Activated CD8-positive, alpha-beta memory T cell treated with anti-CD3 and anti-CD28 coated beads for 1 hour (primary cell): ENCODE measurements around the gene PRMT2.
"Not testable (repeated sequence)": the region's sequence is repeated elsewhere in the genome, so short reads cannot be mapped to it uniquely, and the experiment has no call there.

Source experiments
- DNase-seq, 2 donors: peaks; one replicate each; pipeline ENCODE4 v3.0.0-alpha.2; 2020; ENCODE audit warnings: low read depth in 1 of 2; ENCODE audit errors: extremely low read depth in 1 of 2

The PRMT2 gene

GRCh38 chr21:46666941-46667740 lies 31.7 kb downstream of the PRMT2 start:
- DNase-seq, result no peak

DNA sequence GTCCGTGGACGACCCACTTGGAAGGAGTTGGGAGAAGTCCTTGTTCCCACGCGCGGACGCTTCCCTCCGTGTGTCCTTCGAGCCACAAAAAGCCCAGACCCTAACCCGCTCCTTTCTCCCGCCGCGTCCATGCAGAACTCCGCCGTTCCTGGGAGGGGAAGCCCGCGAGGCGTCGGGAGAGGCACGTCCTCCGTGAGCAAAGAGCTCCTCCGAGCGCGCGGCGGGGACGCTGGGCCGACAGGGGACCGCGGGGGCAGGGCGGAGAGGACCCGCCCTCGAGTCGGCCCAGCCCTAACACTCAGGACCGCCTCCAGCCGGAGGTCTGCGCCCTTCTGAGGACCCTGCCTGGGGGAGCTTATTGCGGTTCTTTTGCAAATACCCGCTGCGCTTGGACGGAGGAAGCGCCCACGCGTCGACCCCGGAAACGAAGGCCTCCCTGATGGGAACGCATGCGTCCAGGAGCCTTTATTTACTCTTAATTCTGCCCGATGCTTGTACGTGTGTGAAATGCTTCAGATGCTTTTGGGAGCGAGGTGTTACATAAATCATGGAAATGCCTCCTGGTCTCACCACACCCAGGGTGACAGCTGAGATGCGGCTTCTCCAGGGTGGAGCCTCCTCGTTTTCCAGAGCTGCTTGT lies 32.4 kb downstream of the PRMT2 start:
- DNase-seq, result no peak

GRCh38 chr21:46668381-46668780 lies 32.9 kb downstream of the PRMT2 start:
- DNase-seq, result no peak

DNA sequence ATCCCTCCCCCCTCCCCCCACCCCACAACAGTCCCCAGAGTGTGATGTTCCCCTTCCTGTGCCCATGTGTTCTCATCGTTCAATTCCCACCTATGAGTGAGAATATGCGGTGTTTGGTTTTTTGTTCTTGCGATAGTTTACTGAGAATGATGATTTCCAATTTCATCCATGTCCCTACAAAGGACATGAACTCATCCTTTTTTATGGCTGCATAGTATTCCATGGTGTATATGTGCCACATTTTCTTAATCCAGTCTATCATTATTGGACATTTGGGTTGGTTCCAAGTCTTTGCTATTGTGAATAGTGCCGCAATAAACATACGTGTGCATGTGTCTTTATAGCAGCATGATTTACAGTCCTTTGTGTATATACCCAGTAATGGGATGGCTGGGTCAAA lies 33.4 kb downstream of the PRMT2 start:
- not testable (repeated sequence) for DNase-seq

DNA sequence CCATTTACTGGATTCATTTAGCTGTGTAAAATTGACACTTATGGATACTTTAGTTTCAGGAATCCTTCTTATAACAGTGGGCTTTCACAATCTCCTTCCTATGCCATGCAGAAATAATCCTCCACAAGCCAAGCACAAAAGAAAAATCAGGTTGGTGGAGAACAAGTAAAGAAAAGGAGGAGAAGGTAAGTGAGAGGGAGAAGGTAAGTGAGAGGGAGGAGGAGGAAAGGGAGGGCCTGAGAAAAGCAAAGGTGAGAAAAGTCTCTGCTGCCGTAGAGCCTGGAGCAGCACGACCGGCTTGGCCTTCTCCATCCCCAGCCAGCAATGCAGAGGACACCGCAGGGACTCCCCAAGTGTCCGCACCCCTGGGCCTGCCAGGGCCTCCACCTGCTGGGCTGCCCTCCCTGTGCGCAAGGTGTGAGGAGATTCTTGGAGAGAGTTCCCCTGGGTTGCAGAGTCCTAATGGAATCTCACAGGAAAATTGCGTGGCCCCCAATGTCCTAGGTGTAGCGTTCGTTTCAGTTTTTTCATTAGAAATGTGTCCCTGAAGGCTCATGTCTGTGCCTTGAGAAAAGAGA lies 39.0 kb downstream of the PRMT2 start:
- no peak for DNase-seq

DNA sequence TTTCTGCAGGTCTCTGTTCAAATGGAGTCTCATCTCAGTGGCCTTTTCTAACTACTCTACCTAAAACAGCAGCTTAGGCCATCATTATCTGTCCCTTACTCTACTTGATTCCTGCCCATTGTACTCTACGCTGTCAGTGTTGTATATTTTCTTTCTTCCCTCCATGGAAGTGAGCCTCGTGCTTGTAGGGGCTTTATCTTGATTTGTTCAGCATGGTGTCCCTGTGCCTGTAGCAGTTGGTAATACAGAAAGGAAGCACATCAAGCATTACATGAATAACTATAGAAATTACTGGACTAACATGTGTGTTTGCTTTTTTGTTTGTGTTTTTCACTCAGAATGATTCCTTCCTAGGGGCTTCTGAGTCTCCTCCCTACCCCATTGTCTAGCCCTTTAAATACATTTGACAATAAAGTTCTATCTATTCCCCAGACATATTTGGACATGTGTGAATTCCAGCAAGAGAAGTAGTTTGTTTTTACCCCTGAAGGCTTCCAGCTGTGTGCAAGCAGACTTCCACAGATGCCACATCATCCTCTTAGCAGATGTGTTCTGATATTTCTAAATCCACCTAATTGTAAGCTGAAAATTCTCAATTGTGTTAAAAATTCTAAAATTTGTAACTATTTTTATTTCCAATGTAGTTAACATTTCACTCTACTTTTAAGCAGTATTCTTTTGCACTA lies 40.3 kb downstream of the PRMT2 start:
- no peak for DNase-seq

GRCh38 chr21:46676542-46676941 lies 41.1 kb downstream of the PRMT2 start:
- DNase-seq, result not testable (repeated sequence)

DNA sequence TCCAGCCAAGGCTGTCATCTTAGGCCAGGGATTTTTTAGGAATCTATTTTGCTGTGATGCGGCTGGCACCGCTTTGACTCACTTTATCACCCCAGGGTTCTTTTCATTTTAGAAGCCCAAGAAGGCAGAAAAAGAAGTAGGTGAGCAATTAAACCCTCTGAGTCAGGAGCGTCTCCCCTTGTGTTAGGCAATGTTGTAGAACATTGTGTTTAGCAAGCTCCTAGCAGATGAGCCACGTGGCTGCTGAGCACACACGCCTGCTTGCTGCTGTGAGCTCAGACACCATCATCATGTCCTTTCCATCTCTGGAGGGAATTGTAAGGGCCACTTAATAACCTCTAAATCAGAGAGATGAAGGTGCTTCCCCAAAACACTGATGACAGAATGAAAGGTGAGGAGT lies 46.1 kb downstream of the PRMT2 start:
- not testable (repeated sequence) for DNase-seq

- not testable (repeated sequence) for DNase-seq
Measured at GRCh38 chr21:46698652-46699051, 63.2 kb downstream of the PRMT2 start.

DNA sequence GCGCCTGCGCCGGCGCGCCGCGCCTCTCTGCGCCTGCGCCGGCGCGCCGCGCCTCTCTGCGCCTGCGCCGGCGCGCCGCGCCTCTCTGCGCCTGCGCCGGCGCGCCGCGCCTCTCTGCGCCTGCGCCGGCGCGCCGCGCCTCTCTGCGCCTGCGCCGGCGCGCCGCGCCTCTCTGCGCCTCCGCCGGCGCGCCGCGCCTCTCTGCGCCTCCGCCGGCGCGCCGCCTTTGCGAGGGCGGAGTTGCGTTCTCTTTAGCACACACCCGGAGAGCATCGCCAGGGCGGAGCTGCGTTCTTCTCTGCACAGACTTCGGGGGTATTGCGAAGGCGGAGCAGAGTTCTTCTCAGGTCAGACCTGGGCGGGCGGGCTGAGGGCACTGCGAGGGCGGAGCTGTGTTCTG lies 63.6 kb downstream of the PRMT2 start:
- DNase-seq, result not testable (repeated sequence)
